PC-9 (cell line): ENCODE measurements around the gene GPR22. TPM values are rescaled to one million over a fixed set of nuclear protein-coding genes. Genes with fewer than 3 reads are reported as not detected.
A peak's percentile ranks its signal among the peaks of the same experiment; 100 is the strongest.

Experiments used
- BruUV-seq: library from RNA; stranded (reverse); fragments of 400-500 nt; replicated peaks from 2 replicates; lab custom pipeline; 2021; lab: Mats Ljungman, UMichigan
- CTCF ChIA-PET: fragments of 300-600 bp; sonication (Branson Sonifier 250); formaldehyde crosslinking; loops from one replicate; lab custom pipeline; 2022; ENCODE audit warnings: antibody characterized with exemption; lab: Charles Lee
- POLR2A ChIA-PET: fragments of 300-600 bp; sonication (Branson Sonifier 250); formaldehyde crosslinking; loops from one replicate; lab custom pipeline; 2022; ENCODE audit warnings: antibody characterized with exemption; ENCODE audit not compliant: unreplicated experiment; lab: Charles Lee
- DNase-seq, 2 experiments: peaks; one replicate each; pipeline versions ENCODE4 v3.0.0 to v3.0.0-alpha.2; 2015 to 2022; ENCODE audit warnings: mixed read lengths in 1 of 2
- H2AFZ ChIP-seq: fragments of 200-600 bp; sonication (generic); 2 replicates; pipeline ENCODE4 v1.8.1; 2017; ENCODE audit warnings: antibody characterized with exemption
- H3F3A ChIP-seq: fragments of 200-600 bp; sonication (generic); 2 replicates; pipeline ENCODE4 v1.8.1; 2017; ENCODE audit warnings: antibody characterized with exemption, mild to moderate bottlenecking, low read depth; ENCODE audit not compliant: insufficient read depth
- H3K27ac ChIP-seq: fragments of 200-600 bp; sonication (generic); 2 replicates; pipeline ENCODE4 v1.6.1; 2016; ENCODE audit warnings: mixed run types
- H3K27me3 ChIP-seq: fragments of 200-600 bp; sonication (generic); 2 replicates; pipeline ENCODE4 v1.6.1; 2016; ENCODE audit warnings: low read depth, mixed run types; ENCODE audit not compliant: insufficient read depth
- H3K36me3 ChIP-seq: fragments of 200-600 bp; sonication (generic); 2 replicates; pipeline ENCODE4 v1.6.1; 2016; ENCODE audit warnings: low read depth, mixed run types
- H3K4me1 ChIP-seq: fragments of 200-600 bp; sonication (generic); replicated peaks from 2 replicates; pipeline ENCODE4 v1.6.1; 2016; ENCODE audit warnings: mixed run types; ENCODE audit not compliant: insufficient read depth
- H3K4me2 ChIP-seq: fragments of 200-600 bp; sonication (generic); 2 replicates; pipeline ENCODE4 v1.6.1; 2017; ENCODE audit warnings: mixed run types
- H3K4me3 ChIP-seq: fragments of 200-600 bp; sonication (generic); 2 replicates; pipeline ENCODE4 v1.6.1; 2016; ENCODE audit warnings: mixed run types
- H3K79me2 ChIP-seq: fragments of 200-600 bp; sonication (generic); 2 replicates; pipeline ENCODE4 v1.6.1; 2017; ENCODE audit warnings: low read depth, mixed run types
- H3K9me2 ChIP-seq: fragments of 200-600 bp; sonication (generic); 2 replicates; pipeline ENCODE4 v1.8.1; 2017; ENCODE audit warnings: mild to moderate bottlenecking; ENCODE audit not compliant: insufficient read depth
- H3K9me3 ChIP-seq: fragments of 200-600 bp; sonication (generic); 2 replicates; pipeline ENCODE4 v1.8.1; 2016; ENCODE audit warnings: low read depth; ENCODE audit not compliant: insufficient read depth
- H4K20me1 ChIP-seq: fragments of 200-600 bp; sonication (generic); 2 replicates; pipeline ENCODE4 v1.8.1; 2017; ENCODE audit not compliant: insufficient read depth
- CTCF ChIP-seq: fragments of 200-600 bp; sonication (generic); conservative IDR thresholded peaks from 2 replicates; pipeline ENCODE4 v1.6.1; 2017; ENCODE audit warnings: mixed run types, antibody characterized with exemption, mild to moderate bottlenecking, moderate library complexity
- EZH2 ChIP-seq: fragments of 200-600 bp; sonication (generic); IDR thresholded peaks from 2 replicates; pipeline ENCODE4 v1.8.0; 2017; ENCODE audit warnings: antibody characterized with exemption, low read depth
- intact Hi-C: fragments of 100-400 bp; cut with micrococcal nuclease; formaldehyde crosslinking; loops from one replicate; pipeline ENCODE4 v1.10.0; 2022; ENCODE audit not compliant: unreplicated experiment
- total RNA-seq: library from RNA; stranded (reverse); gene quantifications from 2 replicates; pipeline ENCODE4 v1.2.3, GENCODE V29; 2021

The GPR22 gene
- total RNA-seq, 1 experiment from 2014 or later = not detected

GRCh38 chr7:107486041-107486440 is 16.2 kb downstream of the GPR22 start:
- Histone ChIP-seq H3K4me3 (no peak overlapping the region), H3K9me2 (0 out of 2 replicates have a peak, but pooled peaks cover 3% of the 10 kb centered on the region), H4K20me1 (no peaks in the 10 kb centered on the region), H3K79me2 (peaks cover 5% of the 10 kb centered on the region; the same call in 1 of the 2 replicates), H3F3A (peaks cover 17% of the 10 kb centered on the region; the same call in 1 of the 2 replicates), H3K27ac (no peak overlapping the region), H2AFZ (no peak overlapping the region), H3K36me3 (0 out of 2 replicates have a peak, but pooled peaks cover 4% of the 10 kb centered on the region), H3K9me3 (no peaks in the 10 kb centered on the region), H3K27me3 (no peaks in the 10 kb centered on the region), H3K4me2 (no peak overlapping the region), H3K4me1 (no peaks in the 10 kb centered on the region)
- BruUV-seq = no TSS peak
- CTCF ChIA-PET = no interaction called here
- no peak for DNase-seq
- TF ChIP-seq EZH2 = no peak
- no peak for TF ChIP-seq CTCF
- intact Hi-C loops = no loop called here
- POLR2A ChIA-PET = no interaction called here

GRCh38 chr7:107492875-107493274 is 23.0 kb downstream of the GPR22 start:
- 0 out of 2 replicates have a peak, but pooled peaks cover 4% of the 10 kb centered on the region for H3K36me3 ChIP-seq
- no peak overlapping the region for H3K4me2 ChIP-seq
- peaks cover 18% of the 10 kb centered on the region for H3K4me1 ChIP-seq
- ChIA-PET CTCF (no interaction called here), POLR2A (no interaction called here)
- no peak for DNase-seq
- H3K9me3 ChIP-seq = no peaks in the 10 kb centered on the region
- no TSS peak for BruUV-seq
- peaks cover 7% of the 10 kb centered on the region; the same call in 1 of the 2 replicates for H3F3A ChIP-seq
- H3K27ac ChIP-seq = no peak overlapping the region
- no peaks in the 10 kb centered on the region for H3K27me3 ChIP-seq
- intact Hi-C loops = no loop called here
- H3K79me2 ChIP-seq = peaks cover 30% of the 10 kb centered on the region
- H3K9me2 ChIP-seq = 0 out of 2 replicates have a peak, but pooled peaks cover 5% of the 10 kb centered on the region
- H3K4me3 ChIP-seq = no peak overlapping the region
- 0 out of 2 replicates have a peak, but pooled peaks cover 3% of the 10 kb centered on the region for H4K20me1 ChIP-seq
- no peak overlapping the region for H2AFZ ChIP-seq
- no peak for TF ChIP-seq EZH2
- TF ChIP-seq CTCF = no peak

GRCh38 chr7:107494315-107494751 is 24.5 kb downstream of the GPR22 start:
- BruUV-seq = no TSS peak
- intact Hi-C loops = no loop called here
- CTCF ChIA-PET = no interaction called here
- H3K9me2 ChIP-seq = 0 out of 2 replicates have a peak, but pooled peaks cover 5% of the 10 kb centered on the region
- H2AFZ ChIP-seq = no peak overlapping the region
- peaks cover 4% of the 10 kb centered on the region; the same call in 1 of the 2 replicates for H3F3A ChIP-seq
- peak in 1 of 2 experiments; percentile 63 for DNase-seq
- no peaks in the 10 kb centered on the region for H3K27me3 ChIP-seq
- POLR2A ChIA-PET = interaction anchor here (0.6 kb wide), 1 partner anchor 202 kb away, joined by 6 read pairs; no protein-coding TSS in a partner anchor
- no peak overlapping the region for H3K4me3 ChIP-seq
- TF ChIP-seq CTCF (no peak), EZH2 (no peak)
- 0 out of 2 replicates have a peak, but pooled peaks cover 3% of the 10 kb centered on the region for H4K20me1 ChIP-seq
- H3K27ac ChIP-seq = peak overlapping the region; percentile 26; the same call in 1 of the 2 replicates
- peaks cover 18% of the 10 kb centered on the region for H3K4me1 ChIP-seq
- no peaks in the 10 kb centered on the region for H3K9me3 ChIP-seq
- peaks cover 30% of the 10 kb centered on the region for H3K79me2 ChIP-seq
- peak overlapping the region; percentile 47 for H3K4me2 ChIP-seq
- no peaks in the 10 kb centered on the region for H3K36me3 ChIP-seq
